GM23338 (cell line): ENCODE results near the gene TIMM10B. TPM values are rescaled to one million over a fixed set of nuclear protein-coding genes. Genes with fewer than 3 reads are reported as not detected.

Experiments
- ATAC-seq: fragments of 200-7000 bp; cut with Tn5 transposase; 3 replicates; pipeline ENCODE4 v1.9.1; 2020
- DNase-seq: peaks from one replicate; pipeline ENCODE4 v3.0.0-alpha.2; 2015; ENCODE audit warnings: low spot score
- H2AFZ ChIP-seq: fragments of 200-600 bp; sonication (generic); 2 replicates; pipeline ENCODE4 v1.8.0; 2016; ENCODE audit warnings: antibody characterized with exemption, mild to moderate bottlenecking, moderate library complexity
- H3F3A ChIP-seq: fragments of 200-600 bp; sonication (generic); replicated peaks from 2 replicates; pipeline ENCODE4 v1.8.0; 2017; ENCODE audit warnings: antibody characterized with exemption, mixed run types, low read depth
- H3K27ac ChIP-seq: fragments of 200-600 bp; sonication (generic); 2 replicates; pipeline ENCODE4 v1.6.1; 2016; ENCODE audit warnings: low read depth
- H3K27me3 ChIP-seq: fragments of 200-600 bp; sonication (generic); 2 replicates; pipeline ENCODE4 v1.8.0; 2016; ENCODE audit warnings: mild to moderate bottlenecking, mixed run types, moderate library complexity; ENCODE audit not compliant: insufficient read depth
- H3K36me3 ChIP-seq: fragments of 200-600 bp; sonication (generic); 2 replicates; pipeline ENCODE4 v1.8.0; 2016; ENCODE audit warnings: mild to moderate bottlenecking; ENCODE audit not compliant: insufficient read depth
- H3K4me1 ChIP-seq: fragments of 200-600 bp; sonication (generic); 2 replicates; pipeline ENCODE4 v1.8.0; 2016; ENCODE audit warnings: mild to moderate bottlenecking, moderate library complexity; ENCODE audit not compliant: insufficient read depth
- H3K4me2 ChIP-seq: fragments of 200-600 bp; sonication (generic); 2 replicates; pipeline ENCODE4 v1.7.1; 2017; ENCODE audit warnings: mixed run types
- H3K4me3 ChIP-seq: fragments of 200-600 bp; sonication (generic); 2 replicates; pipeline ENCODE4 v1.6.1; 2016; ENCODE audit warnings: mixed run types
- H3K79me2 ChIP-seq: fragments of 200-600 bp; sonication (generic); replicated peaks from 2 replicates; pipeline ENCODE4 v1.8.0; 2017; ENCODE audit warnings: mild to moderate bottlenecking; ENCODE audit not compliant: insufficient read depth
- H3K9me2 ChIP-seq: fragments of 200-600 bp; sonication (generic); 2 replicates; pipeline ENCODE4 v1.8.0; 2017; ENCODE audit not compliant: insufficient read depth
- H4K20me1 ChIP-seq: fragments of 200-600 bp; sonication (generic); replicated peaks from 2 replicates; pipeline ENCODE4 v1.8.0; 2017; ENCODE audit warnings: mild to moderate bottlenecking; ENCODE audit not compliant: insufficient read depth
- H3K27ac Mint-ChIP-seq: 2 replicates; pipeline ENCODE4 v1.8.0; 2020; ENCODE audit warnings: inconsistent platforms, mild to moderate bottlenecking, moderate library complexity, mixed read lengths
- H3K27me3 Mint-ChIP-seq: 3 replicates; pipeline ENCODE4 v1.8.0; 2022; ENCODE audit warnings: low read depth, mild to moderate bottlenecking, moderate library complexity, mixed read lengths, inconsistent platforms; ENCODE audit not compliant: insufficient read depth, poor library complexity
- H3K36me3 Mint-ChIP-seq: 3 replicates; pipeline ENCODE4 v1.8.0; 2021; ENCODE audit warnings: low read depth, mild to moderate bottlenecking, inconsistent platforms, moderate library complexity, mixed read lengths
- H3K4me1 Mint-ChIP-seq: 3 replicates; pipeline ENCODE4 v1.8.0; 2020; ENCODE audit warnings: mild to moderate bottlenecking, inconsistent platforms, mixed read lengths
- H3K4me3 Mint-ChIP-seq: 3 replicates; pipeline ENCODE4 v1.8.0; 2021; ENCODE audit warnings: moderate library complexity, mild to moderate bottlenecking, inconsistent platforms, mixed read lengths
- H3K9me3 Mint-ChIP-seq: 3 replicates; pipeline ENCODE4 v1.8.0; 2020; ENCODE audit warnings: moderate library complexity, mild to moderate bottlenecking, inconsistent platforms, mixed read lengths
- CREB1 ChIP-seq: fragments of 250-450 bp; sonication (Bioruptor Pico); IDR thresholded peaks from 2 replicates; pipeline ENCODE4 v1.5.0; 2020; ENCODE audit warnings: low read depth, mild to moderate bottlenecking, moderate library complexity
- EZH2 ChIP-seq: fragments of 200-600 bp; sonication (generic); IDR thresholded peaks from one replicate; pipeline ENCODE4 v1.8.0; 2017; ENCODE audit warnings: antibody characterized with exemption, mild to moderate bottlenecking, low read depth; ENCODE audit not compliant: unreplicated experiment
- EZH2phosphoT487 ChIP-seq: fragments of 200-600 bp; sonication (generic); IDR thresholded peaks from one replicate; pipeline ENCODE4 v1.8.1; 2018; ENCODE audit warnings: antibody characterized with exemption; ENCODE audit not compliant: unreplicated experiment
- JUNB ChIP-seq: IDR thresholded peaks from one replicate; pipeline ENCODE4 v1.6.1; 2016; ENCODE audit warnings: antibody characterized with exemption; ENCODE audit not compliant: unreplicated experiment
- POLR2AphosphoS5 ChIP-seq: IDR thresholded peaks from 2 replicates; pipeline ENCODE4 v1.6.1; 2016; ENCODE audit warnings: antibody characterized with exemption, low read depth
- ZNF114 ChIP-seq: fragments of 250-450 bp; sonication (Bioruptor Pico); IDR thresholded peaks from 2 replicates; pipeline ENCODE4 v1.5.0; 2020; ENCODE audit warnings: mild to moderate bottlenecking, moderate library complexity
- polyA plus RNA-seq: library from polyadenylated mRNA; unstranded; fragments of >200 nt; fragmentation: Nextera tagmentation; extraction: Ambion mirVana; gene quantifications from 2 replicates; pipeline ENCODE4 v1.2.1, GENCODE V29; 2016
- total RNA-seq: library from RNA; depleted of rRNA; stranded (reverse); fragments of >200 nt; shearing (Covaris generic); gene quantifications from 2 replicates; pipeline ENCODE4 v1.2.3, GENCODE V29; 2014
- TF ChIP-seq, protein P1 (sequence below): IDR thresholded peaks from 2 replicates; pipeline ENCODE4 v1.6.1; 2016; ENCODE audit warnings: antibody characterized with exemption
- TF ChIP-seq, protein P2 (sequence below), 2 experiments: fragments of 200-600 bp in 1 of 2; sonication (generic) in 1 of 2; conservative IDR thresholded peaks; 2 replicates each; pipeline versions ENCODE4 v1.5.1 to v1.6.1; 2016 to 2017; ENCODE audit warnings: antibody characterized with exemption in 2 of 2, low read depth in 2 of 2, mild to moderate bottlenecking in 2 of 2, moderate library complexity in 1 of 2
- TF ChIP-seq, protein P3 (sequence below): IDR thresholded peaks from one replicate; pipeline ENCODE4 v1.6.1; 2018; ENCODE audit warnings: antibody characterized with exemption; ENCODE audit not compliant: unreplicated experiment

Gene TIMM10B
- total and polyA plus RNA-seq, 2 experiments from 2014 or later = 30.8 to 54.2 TPM

DNA sequence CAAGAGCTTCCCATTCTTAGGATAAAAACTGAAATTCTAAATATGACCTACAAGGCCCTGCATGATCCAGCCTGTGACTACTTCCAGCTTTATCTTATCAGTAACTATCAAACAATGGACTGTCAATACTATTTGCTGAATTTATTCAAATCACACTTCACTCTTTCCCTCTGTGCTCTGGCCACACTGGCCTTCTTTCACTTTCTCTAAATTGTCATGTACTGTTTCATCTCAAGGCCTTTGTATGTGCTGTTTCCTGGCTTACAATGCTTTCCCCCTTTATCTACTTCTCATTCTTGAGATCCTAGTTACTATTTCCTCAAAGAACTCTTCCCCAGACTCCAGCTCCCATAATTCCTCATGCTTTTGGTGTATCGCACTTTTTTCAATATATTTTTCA is 5.6 kb downstream of the TIMM10B start (continued):
- TF ChIP-seq, protein P1, sequence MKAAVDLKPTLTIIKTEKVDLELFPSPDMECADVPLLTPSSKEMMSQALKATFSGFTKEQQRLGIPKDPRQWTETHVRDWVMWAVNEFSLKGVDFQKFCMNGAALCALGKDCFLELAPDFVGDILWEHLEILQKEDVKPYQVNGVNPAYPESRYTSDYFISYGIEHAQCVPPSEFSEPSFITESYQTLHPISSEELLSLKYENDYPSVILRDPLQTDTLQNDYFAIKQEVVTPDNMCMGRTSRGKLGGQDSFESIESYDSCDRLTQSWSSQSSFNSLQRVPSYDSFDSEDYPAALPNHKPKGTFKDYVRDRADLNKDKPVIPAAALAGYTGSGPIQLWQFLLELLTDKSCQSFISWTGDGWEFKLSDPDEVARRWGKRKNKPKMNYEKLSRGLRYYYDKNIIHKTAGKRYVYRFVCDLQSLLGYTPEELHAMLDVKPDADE = no peak
- TF ChIP-seq, protein P2, sequence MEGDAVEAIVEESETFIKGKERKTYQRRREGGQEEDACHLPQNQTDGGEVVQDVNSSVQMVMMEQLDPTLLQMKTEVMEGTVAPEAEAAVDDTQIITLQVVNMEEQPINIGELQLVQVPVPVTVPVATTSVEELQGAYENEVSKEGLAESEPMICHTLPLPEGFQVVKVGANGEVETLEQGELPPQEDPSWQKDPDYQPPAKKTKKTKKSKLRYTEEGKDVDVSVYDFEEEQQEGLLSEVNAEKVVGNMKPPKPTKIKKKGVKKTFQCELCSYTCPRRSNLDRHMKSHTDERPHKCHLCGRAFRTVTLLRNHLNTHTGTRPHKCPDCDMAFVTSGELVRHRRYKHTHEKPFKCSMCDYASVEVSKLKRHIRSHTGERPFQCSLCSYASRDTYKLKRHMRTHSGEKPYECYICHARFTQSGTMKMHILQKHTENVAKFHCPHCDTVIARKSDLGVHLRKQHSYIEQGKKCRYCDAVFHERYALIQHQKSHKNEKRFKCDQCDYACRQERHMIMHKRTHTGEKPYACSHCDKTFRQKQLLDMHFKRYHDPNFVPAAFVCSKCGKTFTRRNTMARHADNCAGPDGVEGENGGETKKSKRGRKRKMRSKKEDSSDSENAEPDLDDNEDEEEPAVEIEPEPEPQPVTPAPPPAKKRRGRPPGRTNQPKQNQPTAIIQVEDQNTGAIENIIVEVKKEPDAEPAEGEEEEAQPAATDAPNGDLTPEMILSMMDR (conservative IDR thresholded peaks at IDR 0.05; ENCODE audit: low read depth in 2 of 2) = no peak
- TF ChIP-seq JUNB (no peak), POLR2AphosphoS5 (no peak), ZNF114 (CRISPR knock-in tag) (no peak), CREB1 (CRISPR knock-in tag) (no peak), EZH2 (no peak), EZH2phosphoT487 (no peak)
- TF ChIP-seq, protein P3, sequence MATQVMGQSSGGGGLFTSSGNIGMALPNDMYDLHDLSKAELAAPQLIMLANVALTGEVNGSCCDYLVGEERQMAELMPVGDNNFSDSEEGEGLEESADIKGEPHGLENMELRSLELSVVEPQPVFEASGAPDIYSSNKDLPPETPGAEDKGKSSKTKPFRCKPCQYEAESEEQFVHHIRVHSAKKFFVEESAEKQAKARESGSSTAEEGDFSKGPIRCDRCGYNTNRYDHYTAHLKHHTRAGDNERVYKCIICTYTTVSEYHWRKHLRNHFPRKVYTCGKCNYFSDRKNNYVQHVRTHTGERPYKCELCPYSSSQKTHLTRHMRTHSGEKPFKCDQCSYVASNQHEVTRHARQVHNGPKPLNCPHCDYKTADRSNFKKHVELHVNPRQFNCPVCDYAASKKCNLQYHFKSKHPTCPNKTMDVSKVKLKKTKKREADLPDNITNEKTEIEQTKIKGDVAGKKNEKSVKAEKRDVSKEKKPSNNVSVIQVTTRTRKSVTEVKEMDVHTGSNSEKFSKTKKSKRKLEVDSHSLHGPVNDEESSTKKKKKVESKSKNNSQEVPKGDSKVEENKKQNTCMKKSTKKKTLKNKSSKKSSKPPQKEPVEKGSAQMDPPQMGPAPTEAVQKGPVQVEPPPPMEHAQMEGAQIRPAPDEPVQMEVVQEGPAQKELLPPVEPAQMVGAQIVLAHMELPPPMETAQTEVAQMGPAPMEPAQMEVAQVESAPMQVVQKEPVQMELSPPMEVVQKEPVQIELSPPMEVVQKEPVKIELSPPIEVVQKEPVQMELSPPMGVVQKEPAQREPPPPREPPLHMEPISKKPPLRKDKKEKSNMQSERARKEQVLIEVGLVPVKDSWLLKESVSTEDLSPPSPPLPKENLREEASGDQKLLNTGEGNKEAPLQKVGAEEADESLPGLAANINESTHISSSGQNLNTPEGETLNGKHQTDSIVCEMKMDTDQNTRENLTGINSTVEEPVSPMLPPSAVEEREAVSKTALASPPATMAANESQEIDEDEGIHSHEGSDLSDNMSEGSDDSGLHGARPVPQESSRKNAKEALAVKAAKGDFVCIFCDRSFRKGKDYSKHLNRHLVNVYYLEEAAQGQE = no peak

DNA sequence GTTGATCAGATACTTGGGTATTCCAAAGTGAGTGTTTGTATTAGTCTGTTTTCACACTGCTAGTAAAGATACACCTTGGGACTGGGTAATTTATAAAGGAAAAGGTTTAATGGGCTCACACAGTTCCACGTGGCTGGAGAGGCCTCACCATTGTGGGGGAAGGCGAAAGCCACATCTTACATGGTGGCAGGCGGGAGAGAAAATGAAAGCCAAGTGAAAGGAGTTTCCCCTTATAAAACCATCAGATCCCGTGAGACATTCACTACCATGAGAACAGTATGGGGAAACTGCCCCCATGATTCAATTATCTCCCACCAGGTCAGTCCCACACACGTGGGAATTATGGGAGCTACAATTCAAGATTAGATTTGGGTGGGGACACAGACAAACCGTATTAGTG is 7.0 kb downstream of the TIMM10B start:
- H3K9me2 ChIP-seq = no peaks in the 10 kb centered on the region
- no peaks in the 10 kb centered on the region for H3F3A ChIP-seq
- Mint-ChIP-seq H3K4me3 (no peak overlapping the region), H3K4me1 (no peaks in the 10 kb centered on the region), H3K27me3 (peaks cover 2% of the 10 kb centered on the region), H3K27ac (no peak overlapping the region), H3K9me3 (no peaks in the 10 kb centered on the region; the same call in 2 of the 3 replicates), H3K36me3 (peaks cover 7% of the 10 kb centered on the region)
- no peak overlapping the region for H3K27ac ChIP-seq
- H2AFZ ChIP-seq = no peak overlapping the region
- no peaks in the 10 kb centered on the region for H3K27me3 ChIP-seq
- H3K79me2 ChIP-seq = peaks cover 13% of the 10 kb centered on the region
- DNase-seq (no peak), ATAC-seq (no peak)
- H3K4me1 ChIP-seq = no peaks in the 10 kb centered on the region
- no peak overlapping the region for H3K4me3 ChIP-seq
- H3K4me2 ChIP-seq = no peak overlapping the region
- TF ChIP-seq JUNB = no peak
- peaks cover 7% of the 10 kb centered on the region; the same call in 1 of the 2 replicates for H4K20me1 ChIP-seq
- peaks cover 25% of the 10 kb centered on the region for H3K36me3 ChIP-seq
